ENCODE data around the gene MRPS18A. TPM values are rescaled to one million over a fixed set of nuclear protein-coding genes. Genes with fewer than 3 reads are reported as not detected.
"Not testable (repeated sequence)": the region's sequence is repeated elsewhere in the genome, so short reads cannot be mapped to it uniquely, and the experiment has no call there.

The MRPS18A gene
- total RNA-seq, 1 donor from 2014 or later = 34.5 TPM

- peaks cover 2% of the 10 kb centered on the region for H3K27me3 Mint-ChIP-seq (ENCODE audit: insufficient read depth, low read depth)
- no peak overlapping the region for H3K9ac ChIP-seq
- peaks cover 19% of the 10 kb centered on the region for H3K36me3 Mint-ChIP-seq
- H2AFZ ChIP-seq (replicated peaks) = no peak overlapping the region
- no peak overlapping the region for H3K4me3 ChIP-seq
- H3K27me3 ChIP-seq = no peaks in the 10 kb centered on the region
- peaks cover 5% of the 10 kb centered on the region for H3K4me1 Mint-ChIP-seq
- TF ChIP-seq, protein P1, sequence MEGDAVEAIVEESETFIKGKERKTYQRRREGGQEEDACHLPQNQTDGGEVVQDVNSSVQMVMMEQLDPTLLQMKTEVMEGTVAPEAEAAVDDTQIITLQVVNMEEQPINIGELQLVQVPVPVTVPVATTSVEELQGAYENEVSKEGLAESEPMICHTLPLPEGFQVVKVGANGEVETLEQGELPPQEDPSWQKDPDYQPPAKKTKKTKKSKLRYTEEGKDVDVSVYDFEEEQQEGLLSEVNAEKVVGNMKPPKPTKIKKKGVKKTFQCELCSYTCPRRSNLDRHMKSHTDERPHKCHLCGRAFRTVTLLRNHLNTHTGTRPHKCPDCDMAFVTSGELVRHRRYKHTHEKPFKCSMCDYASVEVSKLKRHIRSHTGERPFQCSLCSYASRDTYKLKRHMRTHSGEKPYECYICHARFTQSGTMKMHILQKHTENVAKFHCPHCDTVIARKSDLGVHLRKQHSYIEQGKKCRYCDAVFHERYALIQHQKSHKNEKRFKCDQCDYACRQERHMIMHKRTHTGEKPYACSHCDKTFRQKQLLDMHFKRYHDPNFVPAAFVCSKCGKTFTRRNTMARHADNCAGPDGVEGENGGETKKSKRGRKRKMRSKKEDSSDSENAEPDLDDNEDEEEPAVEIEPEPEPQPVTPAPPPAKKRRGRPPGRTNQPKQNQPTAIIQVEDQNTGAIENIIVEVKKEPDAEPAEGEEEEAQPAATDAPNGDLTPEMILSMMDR (IDR thresholded peaks at IDR 0.05) = no peak
- TF ChIP-seq EZH2 (IDR thresholded peaks at IDR 0.05) = no peak
- no peak for TF ChIP-seq EZH2phosphoT487 (IDR thresholded peaks at IDR 0.05)
- no peaks in the 10 kb centered on the region for H4K20me1 ChIP-seq (ENCODE audit: low read depth)
- peaks cover 12% of the 10 kb centered on the region for H3K9me3 Mint-ChIP-seq
- no peaks in the 10 kb centered on the region for H3K36me3 ChIP-seq
- H3K9me3 ChIP-seq (ENCODE audit: low read depth) = peaks cover 4% of the 10 kb centered on the region
- H3K4me3 Mint-ChIP-seq = no peak overlapping the region
- no peak overlapping the region for H3K27ac ChIP-seq
- H3K4me1 ChIP-seq = peaks cover 6% of the 10 kb centered on the region
- no peak for DNase-seq (ENCODE audit: low spot score)
- H3K4me2 ChIP-seq = no peak overlapping the region
- H3K79me2 ChIP-seq (ENCODE audit: low read depth) = no peaks in the 10 kb centered on the region
- H3F3A ChIP-seq (ENCODE audit: low read depth) = no peaks in the 10 kb centered on the region
- no peak overlapping the region for H3K27ac Mint-ChIP-seq
Measured at GRCh38 chr6:43657221-43657802, 30.3 kb downstream of the MRPS18A start.

DNA sequence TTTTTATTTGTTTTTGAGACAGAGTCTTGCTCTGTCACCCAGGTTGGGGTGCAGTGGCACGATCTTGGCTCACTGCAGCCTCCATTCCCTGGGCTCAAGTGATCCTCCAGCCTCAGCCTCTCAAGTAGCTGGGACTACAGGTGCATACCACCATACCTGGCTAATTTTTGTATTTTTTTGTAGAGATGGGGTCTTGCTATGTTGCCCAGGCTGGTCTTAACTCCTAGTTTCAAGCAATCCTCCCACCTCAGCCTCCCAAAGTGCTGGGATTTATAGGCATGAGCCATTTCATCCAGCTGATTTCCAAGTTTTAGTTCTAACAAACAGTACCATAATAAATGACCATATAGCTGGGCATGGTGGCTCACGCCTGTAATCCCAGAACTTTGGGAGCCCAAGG, 34.8 kb downstream of the MRPS18A start:
- H3K9me3 ChIP-seq (ENCODE audit: low read depth); H3K4me1 ChIP-seq; H3K4me1 Mint-ChIP-seq; H3K79me2 ChIP-seq (ENCODE audit: low read depth); H3K36me3 Mint-ChIP-seq; H3K4me3 Mint-ChIP-seq; H3K36me3 ChIP-seq; H3K27ac Mint-ChIP-seq; H3K27me3 Mint-ChIP-seq (ENCODE audit: insufficient read depth, low read depth); H3K4me2 ChIP-seq; DNase-seq (ENCODE audit: low spot score); H3K27me3 ChIP-seq; H3K9ac ChIP-seq; H3K4me3 ChIP-seq; H2AFZ ChIP-seq (replicated peaks); H3K27ac ChIP-seq; H3K9me3 Mint-ChIP-seq; H4K20me1 ChIP-seq (ENCODE audit: low read depth); H3F3A ChIP-seq (ENCODE audit: low read depth): not testable (repeated sequence)

DNA sequence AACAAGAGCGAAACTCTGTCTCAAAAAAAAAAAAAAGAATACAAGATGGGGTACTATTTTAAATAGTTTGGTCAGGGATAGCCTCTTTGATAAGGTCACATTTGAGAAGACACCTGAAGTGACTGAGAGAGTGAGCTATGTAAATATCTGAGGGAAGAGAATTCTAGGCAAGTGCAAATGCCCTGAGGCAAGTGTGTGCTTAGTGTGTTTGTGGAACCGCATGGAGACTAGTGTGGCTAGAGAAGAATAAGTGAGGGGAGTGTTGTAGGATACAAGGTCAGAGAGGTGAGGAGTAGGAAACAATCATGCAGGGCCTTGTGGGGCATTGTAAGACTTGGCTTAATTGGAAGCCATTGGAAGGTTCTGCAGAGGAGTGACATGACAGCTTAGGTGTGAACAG, 39.3 kb downstream of the MRPS18A start:
- H3K4me3 Mint-ChIP-seq = no peak overlapping the region

DNA sequence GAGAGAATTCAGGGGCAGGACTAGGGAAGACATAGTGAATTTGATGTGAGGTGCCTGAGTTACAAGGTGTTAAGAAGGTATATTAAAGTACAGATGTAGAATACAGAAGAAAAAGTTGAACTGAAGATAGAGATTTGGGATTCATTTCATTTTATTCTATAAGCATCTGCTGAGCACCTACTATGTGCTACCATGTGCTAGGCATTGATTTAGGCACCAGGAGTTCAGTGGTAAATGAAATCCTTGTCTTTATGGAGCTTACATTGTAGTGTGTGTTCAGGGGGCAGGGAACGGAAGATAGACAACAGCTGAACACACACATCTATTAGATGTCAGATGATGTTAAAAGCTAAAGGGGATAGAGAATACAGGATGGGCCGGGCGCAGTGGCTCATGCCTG, 40.0 kb downstream of the MRPS18A start:
- no peaks in the 10 kb centered on the region for H3K27me3 ChIP-seq
- H3K4me3 Mint-ChIP-seq = no peak overlapping the region
- TF ChIP-seq EZH2phosphoT487 (IDR thresholded peaks at IDR 0.05) (no peak), EZH2 (IDR thresholded peaks at IDR 0.05) (no peak)
- TF ChIP-seq, protein P1 (IDR thresholded peaks at IDR 0.05) = no peak

More for the DNA sequence above, 39.3 kb downstream of the MRPS18A start:
- Histone ChIP-seq H3K36me3 (no peaks in the 10 kb centered on the region), H3K4me3 (no peak overlapping the region), H2AFZ (replicated peaks) (no peak overlapping the region), H3K4me1 (peaks cover 3% of the 10 kb centered on the region), H3F3A (ENCODE audit: low read depth) (peaks cover 27% of the 10 kb centered on the region), H4K20me1 (ENCODE audit: low read depth) (no peaks in the 10 kb centered on the region), H3K79me2 (ENCODE audit: low read depth) (no peaks in the 10 kb centered on the region), H3K27ac (no peak overlapping the region), H3K9me3 (ENCODE audit: low read depth) (no peaks in the 10 kb centered on the region), H3K4me2 (no peak overlapping the region), H3K9ac (no peak overlapping the region), H3K27me3 (no peaks in the 10 kb centered on the region)
- Mint-ChIP-seq H3K27ac (no peak overlapping the region), H3K27me3 (ENCODE audit: insufficient read depth, low read depth) (peaks cover 7% of the 10 kb centered on the region), H3K9me3 (no peaks in the 10 kb centered on the region), H3K36me3 (no peaks in the 10 kb centered on the region), H3K4me1 (peaks cover 13% of the 10 kb centered on the region)
- TF ChIP-seq EZH2phosphoT487 (IDR thresholded peaks at IDR 0.05) = no peak
- TF ChIP-seq EZH2 (IDR thresholded peaks at IDR 0.05) = no peak
- TF ChIP-seq, protein P1 (IDR thresholded peaks at IDR 0.05) = no peak
- no peak for DNase-seq (ENCODE audit: low spot score)

More for the DNA sequence above, 40.0 kb downstream of the MRPS18A start:
- Histone ChIP-seq H3K9me3 (ENCODE audit: low read depth) (no peaks in the 10 kb centered on the region), H3K9ac (no peak overlapping the region), H2AFZ (replicated peaks) (no peak overlapping the region), H3K27ac (no peak overlapping the region), H3K4me1 (peaks cover 3% of the 10 kb centered on the region), H3K36me3 (no peaks in the 10 kb centered on the region), H3K4me2 (no peak overlapping the region), H3K79me2 (ENCODE audit: low read depth) (no peaks in the 10 kb centered on the region), H3F3A (ENCODE audit: low read depth) (peaks cover 30% of the 10 kb centered on the region), H3K4me3 (no peak overlapping the region), H4K20me1 (ENCODE audit: low read depth) (no peaks in the 10 kb centered on the region)
- Mint-ChIP-seq H3K36me3 (peaks cover 5% of the 10 kb centered on the region), H3K27ac (no peak overlapping the region), H3K9me3 (no peaks in the 10 kb centered on the region), H3K27me3 (ENCODE audit: insufficient read depth, low read depth) (peaks cover 7% of the 10 kb centered on the region), H3K4me1 (peaks cover 13% of the 10 kb centered on the region)
- no peak for DNase-seq (ENCODE audit: low spot score)
